Neural cell (in vitro differentiated cells): ENCODE data around the gene TRIM29.

Experiments
- EZH2 ChIP-seq: fragments of 200-600, 300-800 bp; shearing (Covaris generic), sonication (generic); IDR thresholded peaks from 2 replicates; pipeline ENCODE4 v1.6.1; 2014; ENCODE audit warnings: antibody characterized with exemption, low read length, borderline replicate concordance, mild to moderate bottlenecking; ENCODE audit not compliant: insufficient read depth, poor library complexity, severe bottlenecking
- MXI1 ChIP-seq: fragments of 450-650 bp; conservative IDR thresholded peaks from 2 replicates; pipeline ENCODE4 v1.6.1; 2014; ENCODE audit warnings: antibody characterized with exemption, mild to moderate bottlenecking; ENCODE audit not compliant: poor library complexity, severe bottlenecking
- TF ChIP-seq, protein P1 (sequence below): fragments of 450-650 bp; IDR thresholded peaks from 2 replicates; pipeline ENCODE4 v1.5.1; 2014; ENCODE audit warnings: antibody characterized with exemption, mild to moderate bottlenecking, moderate library complexity; ENCODE audit not compliant: poor library complexity, severe bottlenecking

DNA sequence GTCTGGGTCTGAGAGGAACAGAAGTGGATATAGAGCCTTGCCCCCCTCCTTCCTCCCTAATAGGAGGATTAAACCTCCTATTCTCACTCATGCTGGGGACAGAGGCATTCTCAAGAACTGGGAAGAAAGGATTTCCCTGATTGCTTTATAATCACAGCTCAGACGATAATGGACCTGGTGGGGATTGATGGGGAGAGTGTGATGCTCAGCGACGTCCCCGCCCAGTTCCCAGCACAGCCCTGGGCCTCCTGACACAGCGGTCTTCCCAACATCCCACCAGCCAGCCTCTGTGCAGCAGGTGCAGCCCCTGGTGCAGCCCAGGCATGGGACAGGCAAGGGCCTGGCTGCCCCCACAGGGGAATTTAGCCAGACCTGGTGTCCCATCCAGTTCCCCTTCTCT is 28.4 kb downstream of the TRIM29 start:
- no peak for TF ChIP-seq EZH2
- TF ChIP-seq, protein P1, sequence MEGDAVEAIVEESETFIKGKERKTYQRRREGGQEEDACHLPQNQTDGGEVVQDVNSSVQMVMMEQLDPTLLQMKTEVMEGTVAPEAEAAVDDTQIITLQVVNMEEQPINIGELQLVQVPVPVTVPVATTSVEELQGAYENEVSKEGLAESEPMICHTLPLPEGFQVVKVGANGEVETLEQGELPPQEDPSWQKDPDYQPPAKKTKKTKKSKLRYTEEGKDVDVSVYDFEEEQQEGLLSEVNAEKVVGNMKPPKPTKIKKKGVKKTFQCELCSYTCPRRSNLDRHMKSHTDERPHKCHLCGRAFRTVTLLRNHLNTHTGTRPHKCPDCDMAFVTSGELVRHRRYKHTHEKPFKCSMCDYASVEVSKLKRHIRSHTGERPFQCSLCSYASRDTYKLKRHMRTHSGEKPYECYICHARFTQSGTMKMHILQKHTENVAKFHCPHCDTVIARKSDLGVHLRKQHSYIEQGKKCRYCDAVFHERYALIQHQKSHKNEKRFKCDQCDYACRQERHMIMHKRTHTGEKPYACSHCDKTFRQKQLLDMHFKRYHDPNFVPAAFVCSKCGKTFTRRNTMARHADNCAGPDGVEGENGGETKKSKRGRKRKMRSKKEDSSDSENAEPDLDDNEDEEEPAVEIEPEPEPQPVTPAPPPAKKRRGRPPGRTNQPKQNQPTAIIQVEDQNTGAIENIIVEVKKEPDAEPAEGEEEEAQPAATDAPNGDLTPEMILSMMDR = no peak
- no peak for TF ChIP-seq MXI1
